Stimulated activated CD8-positive, alpha-beta memory T cell treated with anti-CD3 and anti-CD28 coated beads, Interleukin-12 subunit alpha, Interleukin-12 subunit beta, amount 100 ng/mL, for 4 hours (primary cell): ENCODE data around the gene SERTAD1.
"Not testable (repeated sequence)": the region's sequence is repeated elsewhere in the genome, so short reads cannot be mapped to it uniquely, and the experiment has no call there.

Source experiments
- DNase-seq: peaks from one replicate; pipeline ENCODE4 v3.0.0-alpha.2; 2020; ENCODE audit warnings: low read depth

The SERTAD1 gene

DNA sequence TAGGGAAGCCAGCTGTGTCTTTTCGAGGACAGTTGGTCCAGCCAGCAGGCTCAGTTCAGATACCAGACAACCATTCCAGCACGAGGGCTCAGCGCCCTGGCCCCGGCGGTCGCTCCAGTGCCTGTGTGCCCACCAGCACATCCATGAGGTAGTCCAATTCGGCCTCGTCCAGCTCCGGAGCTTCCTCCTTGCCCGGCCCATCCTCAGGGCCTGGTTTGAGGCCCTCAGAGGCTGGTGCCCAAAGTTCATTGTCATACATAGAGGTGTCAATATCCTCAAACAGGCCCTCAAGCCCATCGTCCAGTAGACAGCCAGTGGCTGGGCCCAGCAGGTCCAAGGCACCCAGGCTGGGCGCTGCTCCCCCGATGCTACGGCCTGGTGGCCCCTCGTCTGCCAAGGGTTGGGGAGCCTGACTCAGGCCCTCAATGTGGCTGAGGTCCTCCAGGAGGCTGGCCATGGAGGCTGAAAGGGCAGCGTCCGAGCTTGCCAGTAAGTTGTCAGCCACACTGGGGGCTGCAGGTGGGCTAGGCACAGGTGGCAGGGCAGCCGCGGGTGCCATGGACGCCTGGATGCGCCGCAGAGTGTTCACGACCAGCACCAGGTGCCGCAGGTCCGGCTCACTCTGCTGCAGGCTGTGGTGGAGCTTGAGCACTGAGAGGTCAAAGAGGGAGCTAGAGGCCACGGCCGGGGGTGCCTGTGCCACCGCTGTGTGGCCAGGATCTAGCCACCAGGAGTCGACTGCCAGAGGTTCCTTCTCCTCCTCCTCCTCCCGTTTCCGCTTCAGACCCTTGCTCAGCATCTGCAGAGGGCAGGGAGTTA lies 2.8 kb downstream of the SERTAD1 start:
- no peak for DNase-seq

- no peak for DNase-seq
These were observed 3.6 kb downstream of the SERTAD1 start for GRCh38 chr19:40421993-40422747.

- DNase-seq, result peak; percentile 49
These were observed 4.7 kb downstream of the SERTAD1 start for GRCh38 chr19:40420766-40421765.

- no peak for DNase-seq
These were observed 5.4 kb downstream of the SERTAD1 start for GRCh38 chr19:40420451-40420765.

GRCh38 chr19:40419780-40420179 lies 6.0 kb downstream of the SERTAD1 start:
- no peak for DNase-seq

DNA sequence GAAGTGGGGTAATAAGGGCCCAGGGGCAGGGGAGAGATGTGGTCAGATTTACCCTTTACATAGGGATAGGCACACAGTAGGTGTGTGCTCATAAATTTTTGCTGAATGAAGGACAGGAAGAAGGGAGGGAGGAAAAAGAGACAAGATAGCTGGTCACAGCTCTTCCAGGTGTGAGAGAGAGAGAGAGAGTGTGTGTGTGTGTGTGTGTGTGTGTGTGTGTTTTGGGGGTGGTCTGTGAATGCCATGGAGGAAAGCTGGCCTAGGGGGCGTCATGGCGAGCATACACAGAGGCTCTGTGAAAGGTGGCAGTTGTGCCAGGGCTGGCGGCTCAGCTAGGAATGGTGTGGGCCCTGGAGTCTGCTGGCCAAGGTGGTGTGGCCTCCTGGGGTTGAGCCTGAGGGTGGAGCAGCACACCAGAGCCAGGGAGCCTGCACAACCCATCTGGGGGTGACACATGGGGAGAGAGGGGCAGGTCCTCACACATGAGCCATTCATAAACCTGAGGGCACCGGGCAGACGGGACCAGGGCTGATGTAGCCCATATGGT lies 6.7 kb downstream of the SERTAD1 start:
- no peak for DNase-seq

GRCh38 chr19:40418040-40418439 lies 7.8 kb downstream of the SERTAD1 start:
- DNase-seq, result no peak

- DNase-seq, result no peak
These were observed 8.2 kb downstream of the SERTAD1 start for GRCh38 chr19:40417643-40417981.

DNA sequence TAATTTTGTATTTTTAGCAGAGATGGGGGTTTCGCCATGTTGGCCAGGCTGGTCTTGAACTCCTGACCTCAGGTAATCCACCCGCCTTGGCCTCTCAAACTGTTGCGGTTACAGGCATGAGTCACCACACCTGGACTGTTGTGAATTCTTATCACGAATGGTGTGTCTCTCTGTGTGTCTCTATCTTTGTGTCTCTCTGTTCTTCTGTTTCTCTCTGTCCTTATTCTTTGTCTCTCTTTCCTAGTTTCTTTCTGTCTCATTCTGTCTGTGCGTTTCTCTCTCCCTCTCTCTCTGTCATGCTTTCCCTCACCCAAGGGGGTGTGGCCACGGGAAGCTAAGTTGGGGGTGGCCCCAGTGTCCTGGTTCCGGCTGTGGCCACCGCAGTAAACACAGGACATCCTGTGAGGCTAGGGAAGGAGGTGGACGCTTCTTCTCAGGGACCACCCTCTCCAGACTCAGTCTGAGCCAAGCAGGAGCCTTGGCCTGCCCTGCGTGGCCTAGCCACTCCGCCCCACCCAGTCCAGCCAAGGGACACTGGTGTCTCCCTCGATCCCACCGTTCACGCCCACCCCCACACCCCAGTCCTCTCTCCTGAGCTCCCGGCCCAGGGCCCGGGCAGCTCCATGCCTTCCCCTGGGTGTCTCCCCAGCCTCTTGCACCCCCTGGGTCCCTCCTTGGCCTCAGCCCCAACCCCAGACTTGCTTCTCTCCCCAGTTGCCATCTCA lies 8.7 kb downstream of the SERTAD1 start:
- DNase-seq, result no peak

DNA sequence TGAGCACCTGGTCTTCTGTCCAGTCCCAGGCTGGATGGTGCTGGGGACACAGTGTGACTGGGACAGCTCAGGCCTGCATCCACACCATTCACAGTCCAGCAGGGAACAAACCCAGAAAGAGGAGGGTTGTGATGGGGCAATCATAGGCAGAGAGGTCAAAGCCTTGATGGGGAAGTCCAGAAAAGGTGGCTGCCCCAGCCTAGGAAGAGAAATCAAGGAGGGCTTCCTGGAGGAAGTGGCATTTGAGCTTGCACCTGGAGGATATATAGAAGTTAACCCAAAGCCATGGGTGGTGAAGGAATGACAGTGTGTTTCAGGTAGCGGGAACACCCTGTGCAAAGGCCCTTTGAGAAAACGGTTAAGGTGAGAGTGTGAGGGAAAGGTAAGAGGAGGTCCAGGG lies 10.0 kb downstream of the SERTAD1 start:
- DNase-seq, result no peak

DNA sequence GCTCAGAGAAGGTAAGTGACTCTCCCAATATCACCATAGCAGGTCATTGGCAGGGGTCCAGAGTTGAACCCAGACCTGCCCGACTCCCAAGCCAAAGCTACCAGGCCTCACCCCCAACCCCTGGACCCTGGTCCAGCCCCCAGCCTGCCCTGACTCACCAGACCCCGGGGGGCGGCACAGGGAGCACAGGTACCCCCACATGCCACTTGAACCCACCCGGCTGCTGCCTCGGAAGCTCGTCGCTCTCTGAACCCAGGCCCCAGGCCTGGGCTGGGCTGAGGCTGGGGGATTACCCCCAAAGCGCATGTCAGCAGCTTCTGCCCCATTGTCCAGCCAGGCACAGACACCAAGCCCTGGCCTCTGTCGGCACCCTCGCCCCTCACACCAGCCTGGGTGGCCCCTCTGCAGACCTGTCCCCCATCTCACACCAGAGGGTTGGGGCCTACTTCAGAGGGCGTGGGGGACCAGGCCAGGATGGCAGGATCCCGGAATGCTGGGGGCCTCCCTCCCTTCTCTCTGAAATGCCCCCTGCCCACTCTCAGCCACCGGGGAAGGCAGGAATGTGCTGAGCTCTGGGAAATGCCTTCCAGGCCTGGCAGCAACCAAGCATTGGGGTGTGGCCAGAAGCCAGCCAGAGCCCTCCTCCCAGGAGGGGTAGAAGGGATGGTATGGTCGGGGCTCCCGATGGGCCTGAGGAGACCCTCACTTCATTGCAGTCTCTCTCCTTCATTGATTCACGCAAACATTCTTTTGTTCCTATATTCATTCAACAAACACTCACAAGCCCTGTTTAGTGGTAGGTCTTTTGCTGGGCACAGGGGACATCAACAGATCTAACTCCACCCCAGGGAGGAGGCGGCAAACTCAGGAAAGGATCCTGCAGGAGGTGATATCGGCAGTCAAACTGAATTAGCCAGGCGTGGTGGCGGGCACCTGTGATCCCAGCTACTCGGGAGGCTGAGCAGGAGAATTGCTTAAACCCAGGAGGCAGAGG lies 11.0 kb downstream of the SERTAD1 start:
- DNase-seq, result no peak

DNA sequence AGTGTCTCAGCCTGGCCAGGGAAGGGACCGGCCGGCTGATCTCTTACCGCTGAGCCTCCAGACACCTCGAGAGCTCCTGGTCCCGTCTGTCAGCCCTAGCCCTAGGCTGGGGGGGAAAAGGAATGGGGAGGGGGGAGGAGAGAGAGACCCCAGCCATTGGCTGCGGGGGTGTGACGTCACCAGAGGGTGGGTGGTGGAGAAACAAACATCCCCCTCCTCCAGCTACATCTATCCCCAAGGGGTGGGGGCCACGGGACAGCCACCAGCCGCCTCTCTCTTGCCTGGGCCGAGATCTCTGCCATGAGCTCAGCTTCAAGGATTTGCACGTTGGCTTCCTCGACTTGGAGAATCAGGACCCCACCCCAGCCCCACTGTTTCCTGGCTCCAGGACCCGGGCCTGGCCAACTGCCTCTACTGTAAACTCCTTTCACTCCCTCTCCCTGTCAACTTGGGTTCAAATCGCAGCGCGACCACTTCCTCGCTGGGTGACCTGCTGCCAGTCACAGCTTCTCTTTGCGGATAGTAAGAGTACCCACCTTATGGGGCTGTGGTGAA lies 12.4 kb downstream of the SERTAD1 start, which contains the start of gene PRX:
Gene PRX, minus strand, starts transcription at position 88 of the 555 bp plus-strand sequence. CDS start 5,446 bp downstream, outside the sequence.
- no peak for DNase-seq

- DNase-seq, result no peak
These were observed 12.9 kb downstream of the SERTAD1 start for GRCh38 chr19:40412866-40413265.

DNA sequence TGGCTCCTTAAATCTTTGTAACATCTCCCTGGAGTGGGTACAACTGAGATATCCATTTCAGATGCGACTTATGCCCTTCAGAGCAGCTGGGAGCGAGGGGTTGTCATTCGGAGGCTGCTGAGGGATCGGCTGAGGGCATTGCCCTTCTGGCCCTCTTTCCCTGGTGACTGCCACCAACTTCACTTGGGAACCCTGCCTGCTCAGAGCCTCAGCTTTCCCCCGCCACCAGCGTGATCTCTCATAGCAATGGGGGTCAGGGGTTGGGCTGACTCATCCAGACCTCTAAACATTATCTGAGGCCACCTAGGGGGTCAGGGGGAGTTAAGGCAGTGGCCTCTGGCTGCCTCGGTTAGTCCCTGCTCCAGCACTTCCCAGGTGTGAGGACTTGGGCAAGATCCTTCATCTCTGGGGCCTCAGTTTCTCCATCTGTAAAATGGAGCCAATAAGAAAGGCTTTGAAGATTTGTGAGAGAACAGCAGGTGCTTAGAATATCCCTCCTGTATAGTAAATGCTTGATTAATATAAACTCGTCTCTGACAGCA lies 13.8 kb downstream of the SERTAD1 start:
- no peak for DNase-seq

DNA sequence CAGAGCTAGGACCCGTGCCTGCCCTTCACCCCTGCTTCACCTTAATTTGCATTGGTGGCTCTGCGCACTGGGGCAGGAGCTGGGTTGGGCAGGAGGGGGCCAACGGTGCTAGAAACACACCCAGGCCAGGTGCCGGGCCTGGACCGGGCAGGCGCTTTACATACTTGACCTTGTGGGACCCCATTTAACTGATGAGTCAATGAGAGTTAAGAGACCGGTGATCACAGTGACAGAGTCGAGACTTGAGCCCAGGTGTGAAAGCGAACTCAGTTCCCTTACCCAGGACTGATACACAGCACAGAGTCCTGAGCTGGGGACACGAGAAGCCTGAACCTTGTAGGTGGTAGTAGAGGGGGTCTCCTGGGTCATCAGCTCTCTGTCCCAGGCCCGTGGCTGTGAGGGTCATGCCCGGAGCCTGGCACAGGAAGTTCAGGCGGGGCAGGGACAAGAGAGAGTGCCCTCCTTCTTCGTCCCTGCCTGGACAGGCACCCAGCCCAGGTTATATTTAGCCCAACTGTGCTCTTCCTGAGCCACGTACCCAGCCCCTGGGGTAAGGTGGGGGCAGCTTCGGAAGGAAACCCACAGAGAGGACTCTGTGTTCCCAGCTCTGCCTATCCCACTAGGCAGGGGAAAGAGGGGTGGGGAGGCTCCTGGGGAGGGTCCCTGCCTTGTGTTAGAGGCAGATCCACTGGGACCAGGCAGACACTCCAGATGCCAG lies 14.5 kb downstream of the SERTAD1 start:
- DNase-seq, result no peak

DNA sequence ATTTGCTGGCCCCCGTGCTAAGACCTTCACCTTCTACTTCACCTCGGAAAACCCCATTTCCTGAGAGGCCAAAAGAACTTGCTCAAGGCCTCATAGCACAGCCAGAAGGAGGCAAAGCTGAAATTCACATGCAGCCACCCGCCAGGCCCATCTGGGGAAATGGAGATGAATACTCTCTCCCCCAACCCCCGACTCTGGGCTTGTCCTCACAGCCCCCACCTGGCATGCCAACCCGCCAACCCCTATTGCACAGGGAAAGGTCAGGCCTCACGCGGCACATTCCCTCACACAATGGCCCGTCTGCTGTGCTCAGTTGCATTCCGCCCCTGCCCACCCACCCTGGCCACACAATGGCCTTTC lies 15.8 kb downstream of the SERTAD1 start:
- DNase-seq, result no peak

DNA sequence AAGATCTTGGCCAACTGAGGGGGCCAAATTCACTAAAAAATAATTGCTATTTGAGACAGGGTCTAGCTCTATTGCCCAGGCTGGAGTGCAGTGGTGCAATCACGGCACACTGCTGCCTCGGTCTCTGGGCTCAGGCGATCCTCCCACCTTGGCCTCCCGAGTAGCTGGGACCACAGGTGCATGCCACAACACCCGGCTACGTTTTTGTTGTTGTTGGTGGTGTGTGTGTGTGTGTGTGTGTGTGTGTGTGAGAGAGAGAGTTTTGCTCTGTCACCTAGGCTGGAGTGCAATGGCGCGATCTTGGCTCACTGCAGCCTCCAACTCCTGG lies 17.2 kb downstream of the SERTAD1 start:
- DNase-seq, result not testable (repeated sequence)

GRCh38 chr19:40407714-40408597 lies 17.8 kb downstream of the SERTAD1 start:
- no peak for DNase-seq
